ENCODE results near the gene CPT1B.

DNA sequence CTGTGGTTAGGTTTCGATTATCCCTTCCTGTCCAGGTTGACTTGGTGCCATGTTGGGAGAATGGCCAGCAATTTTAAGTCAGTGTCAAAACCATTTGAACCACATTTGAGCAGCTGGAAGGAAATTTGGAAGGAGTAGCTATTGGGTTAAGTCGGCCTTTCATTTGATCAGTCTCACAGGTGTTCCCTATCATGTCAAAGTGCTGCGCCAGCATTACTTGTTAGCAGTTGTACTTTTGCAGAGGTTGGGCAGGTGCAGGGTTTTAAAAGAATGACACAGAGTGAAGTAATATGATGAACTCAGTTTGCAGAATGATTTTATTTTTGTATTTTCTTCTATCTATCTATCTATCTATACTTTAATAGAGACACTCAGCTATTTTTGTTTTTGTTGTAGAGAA lies 42.0 kb downstream of the CPT1B start:
- TF ChIP-seq GATA3 (IDR thresholded peaks at IDR 0.05; ENCODE audit: low read depth, low read length) (no peak), GATA2 (IDR thresholded peaks at IDR 0.05; ENCODE audit: low read depth, low read length) (no peak)

Data from SH-SY5Y (cell line).